ENCODE results near the gene FDXACB1. TPM values are rescaled to one million over a fixed set of nuclear protein-coding genes. Genes with fewer than 3 reads are reported as not detected.
A peak's percentile ranks its signal among the peaks of the same experiment; 100 is the strongest.

The FDXACB1 gene
- total and polyA plus RNA-seq, 9 of the 15 experiments (the other 6 are each of a cell fraction or from before 2014, with no cell fraction given): 3.2 to 7.5 (median 5.3) TPM

DNA sequence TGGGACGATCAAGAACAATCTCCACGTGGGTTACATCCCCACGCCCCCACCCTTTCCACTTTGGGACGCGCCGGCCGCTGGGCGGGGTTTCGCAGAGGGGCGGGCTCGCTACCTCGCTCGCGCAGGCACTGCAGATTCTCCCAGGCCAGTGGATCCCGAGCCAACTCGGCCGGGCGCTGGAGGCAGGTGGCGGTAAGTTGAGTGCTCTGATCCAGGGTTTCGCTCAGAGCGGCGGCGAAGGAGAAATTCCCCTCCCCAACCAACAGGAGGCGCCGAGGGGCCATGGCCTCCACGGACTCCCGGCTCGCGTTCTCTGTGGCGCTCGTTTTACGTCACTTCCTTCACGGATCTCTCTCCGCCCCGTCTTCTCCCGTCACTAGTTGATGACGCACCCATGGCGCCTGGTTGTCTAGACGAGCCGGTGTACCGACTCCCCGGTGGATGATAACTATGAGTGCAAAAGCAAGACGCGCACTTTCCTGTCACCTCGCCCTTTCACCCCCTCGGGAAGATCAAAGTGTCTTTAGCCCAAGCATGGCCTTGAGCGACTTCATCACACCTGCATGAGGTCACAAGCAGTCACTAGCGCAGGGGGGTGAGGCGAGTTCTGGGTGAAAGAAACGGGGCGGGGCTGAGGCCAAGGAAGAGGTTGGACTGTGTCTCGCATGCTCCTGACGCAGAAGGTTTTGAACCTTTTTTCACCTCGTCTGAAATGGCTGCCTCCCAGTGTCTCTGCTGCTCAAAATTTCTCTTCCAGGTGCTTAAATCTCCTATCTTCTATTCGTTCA is at the start of gene FDXACB1, which contains the start of gene CFAP68 (continued):
- TF ChIP-seq, protein P1, sequence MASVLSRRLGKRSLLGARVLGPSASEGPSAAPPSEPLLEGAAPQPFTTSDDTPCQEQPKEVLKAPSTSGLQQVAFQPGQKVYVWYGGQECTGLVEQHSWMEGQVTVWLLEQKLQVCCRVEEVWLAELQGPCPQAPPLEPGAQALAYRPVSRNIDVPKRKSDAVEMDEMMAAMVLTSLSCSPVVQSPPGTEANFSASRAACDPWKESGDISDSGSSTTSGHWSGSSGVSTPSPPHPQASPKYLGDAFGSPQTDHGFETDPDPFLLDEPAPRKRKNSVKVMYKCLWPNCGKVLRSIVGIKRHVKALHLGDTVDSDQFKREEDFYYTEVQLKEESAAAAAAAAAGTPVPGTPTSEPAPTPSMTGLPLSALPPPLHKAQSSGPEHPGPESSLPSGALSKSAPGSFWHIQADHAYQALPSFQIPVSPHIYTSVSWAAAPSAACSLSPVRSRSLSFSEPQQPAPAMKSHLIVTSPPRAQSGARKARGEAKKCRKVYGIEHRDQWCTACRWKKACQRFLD (CRISPR knock-in tag; IDR thresholded peaks at IDR 0.05): peak; percentile 95
- TF ChIP-seq ZC3H8 (IDR thresholded peaks at IDR 0.05) (no peak), PHTF2 (CRISPR knock-in tag; IDR thresholded peaks at IDR 0.05) (no peak), CCNT2 (IDR thresholded peaks at IDR 0.05; ENCODE audit: borderline replicate concordance, extremely low read depth, insufficient read length, low read depth, low read length) (peak; percentile 54), FOXP1 (CRISPR knock-in tag; IDR thresholded peaks at IDR 0.05) (peak; percentile 75), HNRNPK (IDR thresholded peaks at IDR 0.05; ENCODE audit: low read depth, low read length, poor library complexity, severe bottlenecking) (no peak), ZNF143 (CRISPR knock-in tag; IDR thresholded peaks at IDR 0.05) (peak; percentile 7; the same call in 1 of the 2 replicates), POLR2B (IDR thresholded peaks at IDR 0.05; ENCODE audit: low read depth, partially characterized antibody) (peak; percentile 80), KDM1A (IDR thresholded peaks at IDR 0.05) (no peak), RCOR1 (IDR thresholded peaks at IDR 0.05; ENCODE audit: borderline replicate concordance in 1 of 2, low read depth in 2 of 2, low read length in 2 of 2) (peak in 1 of 2 experiments; percentile 21; a peak in 1 of 4 replicates), NCOA1 (IDR thresholded peaks at IDR 0.05; ENCODE audit: low read depth) (peak; percentile 98), DNMT1 (IDR thresholded peaks at IDR 0.05) (peak; percentile 80; the same call in 1 of the 2 replicates), SREBF1 (IDR thresholded peaks at IDR 0.05; ENCODE audit: borderline replicate concordance, low read depth, low read length) (no peak), ZNF77 (CRISPR knock-in tag; IDR thresholded peaks at IDR 0.05) (no peak), ZNF197 (CRISPR knock-in tag; IDR thresholded peaks at IDR 0.05; ENCODE audit: low read depth) (0 out of 2 replicates have a peak, but pooled peaks have one; percentile 34), PHF8 (IDR thresholded peaks at IDR 0.05; ENCODE audit: borderline replicate concordance, low read length) (peak; percentile 96), ZZZ3 (IDR thresholded peaks at IDR 0.05) (peak; percentile 51; the same call in 1 of the 2 replicates), CBX3 (IDR thresholded peaks at IDR 0.05; ENCODE audit: borderline replicate concordance in 1 of 2, low read length in 2 of 2) (peak in 1 of 2 experiments; percentile 33; a peak in 1 of 3 replicates), ZNF551 (CRISPR knock-in tag; IDR thresholded peaks at IDR 0.05) (no peak)
- TF ChIP-seq, protein P2, sequence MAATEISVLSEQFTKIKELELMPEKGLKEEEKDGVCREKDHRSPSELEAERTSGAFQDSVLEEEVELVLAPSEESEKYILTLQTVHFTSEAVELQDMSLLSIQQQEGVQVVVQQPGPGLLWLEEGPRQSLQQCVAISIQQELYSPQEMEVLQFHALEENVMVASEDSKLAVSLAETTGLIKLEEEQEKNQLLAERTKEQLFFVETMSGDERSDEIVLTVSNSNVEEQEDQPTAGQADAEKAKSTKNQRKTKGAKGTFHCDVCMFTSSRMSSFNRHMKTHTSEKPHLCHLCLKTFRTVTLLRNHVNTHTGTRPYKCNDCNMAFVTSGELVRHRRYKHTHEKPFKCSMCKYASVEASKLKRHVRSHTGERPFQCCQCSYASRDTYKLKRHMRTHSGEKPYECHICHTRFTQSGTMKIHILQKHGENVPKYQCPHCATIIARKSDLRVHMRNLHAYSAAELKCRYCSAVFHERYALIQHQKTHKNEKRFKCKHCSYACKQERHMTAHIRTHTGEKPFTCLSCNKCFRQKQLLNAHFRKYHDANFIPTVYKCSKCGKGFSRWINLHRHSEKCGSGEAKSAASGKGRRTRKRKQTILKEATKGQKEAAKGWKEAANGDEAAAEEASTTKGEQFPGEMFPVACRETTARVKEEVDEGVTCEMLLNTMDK (IDR thresholded peaks at IDR 0.05; ENCODE audit: borderline replicate concordance, insufficient read depth, low read depth, low read length, poor library complexity, severe bottlenecking): peak; percentile 65
- TF ChIP-seq, protein P3, sequence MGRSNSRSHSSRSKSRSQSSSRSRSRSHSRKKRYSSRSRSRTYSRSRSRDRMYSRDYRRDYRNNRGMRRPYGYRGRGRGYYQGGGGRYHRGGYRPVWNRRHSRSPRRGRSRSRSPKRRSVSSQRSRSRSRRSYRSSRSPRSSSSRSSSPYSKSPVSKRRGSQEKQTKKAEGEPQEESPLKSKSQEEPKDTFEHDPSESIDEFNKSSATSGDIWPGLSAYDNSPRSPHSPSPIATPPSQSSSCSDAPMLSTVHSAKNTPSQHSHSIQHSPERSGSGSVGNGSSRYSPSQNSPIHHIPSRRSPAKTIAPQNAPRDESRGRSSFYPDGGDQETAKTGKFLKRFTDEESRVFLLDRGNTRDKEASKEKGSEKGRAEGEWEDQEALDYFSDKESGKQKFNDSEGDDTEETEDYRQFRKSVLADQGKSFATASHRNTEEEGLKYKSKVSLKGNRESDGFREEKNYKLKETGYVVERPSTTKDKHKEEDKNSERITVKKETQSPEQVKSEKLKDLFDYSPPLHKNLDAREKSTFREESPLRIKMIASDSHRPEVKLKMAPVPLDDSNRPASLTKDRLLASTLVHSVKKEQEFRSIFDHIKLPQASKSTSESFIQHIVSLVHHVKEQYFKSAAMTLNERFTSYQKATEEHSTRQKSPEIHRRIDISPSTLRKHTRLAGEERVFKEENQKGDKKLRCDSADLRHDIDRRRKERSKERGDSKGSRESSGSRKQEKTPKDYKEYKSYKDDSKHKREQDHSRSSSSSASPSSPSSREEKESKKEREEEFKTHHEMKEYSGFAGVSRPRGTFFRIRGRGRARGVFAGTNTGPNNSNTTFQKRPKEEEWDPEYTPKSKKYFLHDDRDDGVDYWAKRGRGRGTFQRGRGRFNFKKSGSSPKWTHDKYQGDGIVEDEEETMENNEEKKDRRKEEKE (IDR thresholded peaks at IDR 0.05; ENCODE audit: borderline replicate concordance in 1 of 2, control insufficient read depth in 1 of 2, low read depth in 2 of 2, low read length in 1 of 2): 0 out of 4 replicates have a peak, but pooled peaks of 1 of the 2 experiments have one; percentile 28

Measured in K562 (cell line).